Measurements from ENCODE around the gene CFAP251. TPM values are rescaled to one million over a fixed set of nuclear protein-coding genes. Genes with fewer than 3 reads are reported as not detected.

The CFAP251 gene
- total and polyA plus RNA-seq, 10 of the 15 experiments (the other 5 are each of a cell fraction or from before 2014, with no cell fraction given): 0.10 to 0.97 (median 0.64) TPM

DNA sequence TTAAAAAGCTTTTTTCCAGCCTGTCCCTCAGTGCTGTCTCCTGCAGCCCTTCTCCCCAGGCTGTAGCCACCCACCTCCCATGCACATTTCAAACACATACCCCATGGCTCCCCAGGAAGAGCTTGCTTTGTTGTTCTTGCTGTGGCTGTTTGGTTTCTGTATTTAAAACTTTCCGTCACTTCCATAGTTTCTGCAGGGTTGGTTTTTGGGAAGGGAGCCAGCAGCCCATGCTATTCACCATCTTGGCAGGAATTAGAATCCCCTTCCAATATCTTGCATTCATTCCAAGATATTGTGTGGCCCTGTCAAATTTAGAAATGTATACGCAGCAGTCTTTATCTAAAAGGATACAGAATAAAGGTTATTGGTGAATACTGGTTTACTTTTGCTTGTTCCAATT is 29.6 kb downstream of the CFAP251 start:
- no peak for ATAC-seq
- in situ Hi-C loops (cut with MboI): no loop called here

More for the DNA sequence above, 29.6 kb downstream of the CFAP251 start:
- CTCF ChIA-PET: no interaction called here
- Histone ChIP-seq H3K9me3 (replicated peaks; ENCODE audit: control insufficient read depth, insufficient read depth, low read length) (no peaks in the 10 kb centered on the region; the same call in 2 of the 3 replicates), H3K27me3 (replicated peaks in 1 of 2; ENCODE audit: control insufficient read depth in 2 of 2, insufficient read depth in 2 of 2, low read length in 1 of 2) (no peaks in the 10 kb centered on the region), H3K79me2 (ENCODE audit: control insufficient read depth, insufficient read depth, low read length) (no peaks in the 10 kb centered on the region), H3K9ac (ENCODE audit: control insufficient read depth, insufficient read depth, low read length) (no peak overlapping the region), H3K4me2 (ENCODE audit: control insufficient read depth, insufficient read depth) (no peak overlapping the region), H2AFZ (ENCODE audit: control insufficient read depth, low read depth, low read length) (no peak overlapping the region), H3K27ac (ENCODE audit: control insufficient read depth, insufficient read depth) (no peak overlapping the region), H3K4me1 (ENCODE audit: control insufficient read depth, insufficient read depth, low read length) (no peaks in the 10 kb centered on the region), H3K36me3 (ENCODE audit: control insufficient read depth in 2 of 2, insufficient read depth in 2 of 2, low read length in 1 of 2) (no peaks in the 10 kb centered on the region), H3K4me3 (no peak overlapping the region), H4K20me1 (ENCODE audit: control insufficient read depth, insufficient read depth) (no peaks in the 10 kb centered on the region)
- FAIRE-seq (no peak), DNase-seq (ENCODE audit: low read depth, low spot score) (no peak)
- BruUV-seq (replicated peaks): no TSS peak
- SMC1A ChIA-PET (ENCODE audit: uncharacterized antibody, unreplicated experiment): interaction anchor here (1.4 kb wide), 1 partner anchor 9 kb away, joined by 5 read pairs; no protein-coding TSS in a partner anchor
- POLR2A ChIA-PET: no interaction called here
- 96% methylated on average over 2 of the region's 2 CpGs for WGBS (ENCODE audit: insufficient coverage, insufficient replicate concordance, low lambda C conversion rate, missing lambda C conversion rate)
- RAD21 ChIA-PET (ENCODE audit: unreplicated experiment): no interaction called here
- TF ChIP-seq JUND (IDR thresholded peaks at IDR 0.05; ENCODE audit: low read depth, low read length): no peak
- TF ChIP-seq POLR2AphosphoS2 (IDR thresholded peaks at IDR 0.05; ENCODE audit: low read depth, low read length): no peak
- no peak for TF ChIP-seq ESRRA (IDR thresholded peaks at IDR 0.05; ENCODE audit: low read length)
- no peak for TF ChIP-seq TAF1 (IDR thresholded peaks at IDR 0.05; ENCODE audit: borderline replicate concordance, low read depth, low read length)
- no peak for TF ChIP-seq WRNIP1 (IDR thresholded peaks at IDR 0.05; ENCODE audit: borderline replicate concordance, low read depth, low read length)
- no peak for TF ChIP-seq RB1 (IDR thresholded peaks at IDR 0.05; ENCODE audit: borderline replicate concordance)
- TF ChIP-seq EGR1 (IDR thresholded peaks at IDR 0.05; ENCODE audit: borderline replicate concordance in 1 of 2, low read depth in 2 of 2, low read length in 2 of 2): no peak
- TF ChIP-seq, protein P1, sequence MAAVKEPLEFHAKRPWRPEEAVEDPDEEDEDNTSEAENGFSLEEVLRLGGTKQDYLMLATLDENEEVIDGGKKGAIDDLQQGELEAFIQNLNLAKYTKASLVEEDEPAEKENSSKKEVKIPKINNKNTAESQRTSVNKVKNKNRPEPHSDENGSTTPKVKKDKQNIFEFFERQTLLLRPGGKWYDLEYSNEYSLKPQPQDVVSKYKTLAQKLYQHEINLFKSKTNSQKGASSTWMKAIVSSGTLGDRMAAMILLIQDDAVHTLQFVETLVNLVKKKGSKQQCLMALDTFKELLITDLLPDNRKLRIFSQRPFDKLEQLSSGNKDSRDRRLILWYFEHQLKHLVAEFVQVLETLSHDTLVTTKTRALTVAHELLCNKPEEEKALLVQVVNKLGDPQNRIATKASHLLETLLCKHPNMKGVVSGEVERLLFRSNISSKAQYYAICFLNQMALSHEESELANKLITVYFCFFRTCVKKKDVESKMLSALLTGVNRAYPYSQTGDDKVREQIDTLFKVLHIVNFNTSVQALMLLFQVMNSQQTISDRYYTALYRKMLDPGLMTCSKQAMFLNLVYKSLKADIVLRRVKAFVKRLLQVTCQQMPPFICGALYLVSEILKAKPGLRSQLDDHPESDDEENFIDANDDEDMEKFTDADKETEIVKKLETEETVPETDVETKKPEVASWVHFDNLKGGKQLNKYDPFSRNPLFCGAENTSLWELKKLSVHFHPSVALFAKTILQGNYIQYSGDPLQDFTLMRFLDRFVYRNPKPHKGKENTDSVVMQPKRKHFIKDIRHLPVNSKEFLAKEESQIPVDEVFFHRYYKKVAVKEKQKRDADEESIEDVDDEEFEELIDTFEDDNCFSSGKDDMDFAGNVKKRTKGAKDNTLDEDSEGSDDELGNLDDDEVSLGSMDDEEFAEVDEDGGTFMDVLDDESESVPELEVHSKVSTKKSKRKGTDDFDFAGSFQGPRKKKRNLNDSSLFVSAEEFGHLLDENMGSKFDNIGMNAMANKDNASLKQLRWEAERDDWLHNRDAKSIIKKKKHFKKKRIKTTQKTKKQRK (IDR thresholded peaks at IDR 0.05; ENCODE audit: low read depth, low read length): no peak
- no peak for TF ChIP-seq GABPA (IDR thresholded peaks at IDR 0.05; ENCODE audit: low read depth)
- intact Hi-C loops (cut with micrococcal nuclease; ENCODE audit: unreplicated experiment): no loop called here

Measured in GM12878 (cell line).